Body of pancreas (tissue), 4 donors: Measurements from ENCODE around the gene ANP32A. TPM values are rescaled to one million over a fixed set of nuclear protein-coding genes. Genes with fewer than 3 reads are reported as not detected.

Experiments used
- ATAC-seq: fragments of 150-250 bp; one replicate; pipeline ENCODE4 v1.9.1; 2016
- DNase-seq, 4 donors: peaks; one replicate each; pipeline ENCODE4 v3.0.0-alpha.2; 2019
- H3K27ac ChIP-seq, 4 donors: fragments of 200-600 bp; sonication (generic); 1 replicate in 3 of 4; 2 replicates in 1 of 4; pipeline versions ENCODE4 v1.5.1 to v1.6.1; 2016 to 2019; ENCODE audit warnings: mild to moderate bottlenecking in 1 of 4, mixed read lengths in 1 of 4, moderate library complexity in 1 of 4
- H3K27me3 ChIP-seq, 2 donors: fragments of 200-600 bp; sonication (generic); one replicate each; pipeline ENCODE4 v1.6.0; 2016; ENCODE audit warnings: mild to moderate bottlenecking in 1 of 2
- H3K36me3 ChIP-seq, 2 donors: fragments of 200-600 bp; sonication (generic); replicated peaks in 1 of 2; 2 replicates each; pipeline ENCODE4 v1.5.1; 2016; ENCODE audit warnings: low read depth in 2 of 2; ENCODE audit not compliant: insufficient read depth in 1 of 2
- H3K4me1 ChIP-seq: fragments of 200-600 bp; sonication (generic); one replicate; pipeline ENCODE4 v1.6.0; 2016
- H3K4me3 ChIP-seq, 2 donors: fragments of 200-600 bp; sonication (generic); 1 replicate in 1 of 2; 2 replicates in 1 of 2; pipeline ENCODE4 v1.5.1; 2016 to 2019
- H3K9me3 ChIP-seq, 3 donors: fragments of 200-600 bp; sonication (generic); 1 replicate in 2 of 3; 2 replicates in 1 of 3; pipeline ENCODE4 v1.5.1; 2016
- CTCF ChIP-seq, 7 experiments: fragments of 450-650 bp in 4 of 7; fragments of 200-600 bp in 3 of 7; sonication (generic) in 3 of 7; IDR thresholded peaks; one replicate each; pipeline ENCODE4 v1.5.1; 2016 to 2019; ENCODE audit warnings: antibody characterized with exemption in 7 of 7
- POLR2A ChIP-seq, 3 donors: fragments of 450-650 bp; IDR thresholded peaks; one replicate each; pipeline ENCODE4 v1.6.1; 2016; ENCODE audit warnings: antibody characterized with exemption in 3 of 3, mild to moderate bottlenecking in 2 of 3
- WGBS, 2 donors: methylation state at CpG; one replicate each; pipeline ENCODE4 v1.1.5; 2017; 5-methylcytosine and 5-hydroxymethylcytosine counted together
- intact Hi-C: fragments of 100-400 bp; cut with DNase I; formaldehyde crosslinking; loops from one replicate; pipeline ENCODE4 v1.15.1; 2023
- total RNA-seq, 2 donors: library from RNA; depleted of rRNA; stranded (reverse); fragments of >200 nt; gene quantifications; one replicate each; pipeline ENCODE4 v1.1.0, GENCODE V29; 2016

Gene ANP32A
- total RNA-seq, 2 donors from 2014 or later = 27.7 to 37.4 TPM

GRCh38 chr15:68814596-68814995, 6.1 kb downstream of the ANP32A start:
- H3K4me1 ChIP-seq = peaks cover 29% of the 10 kb centered on the region
- H3K9me3 ChIP-seq = no peaks in the 10 kb centered on the region
- H3K4me3 ChIP-seq = no peak overlapping the region
- H3K27me3 ChIP-seq = no peaks in the 10 kb centered on the region
- WGBS, 2 donors = 87% methylated on average over 6 of the region's 6 CpGs
- H3K36me3 ChIP-seq = no peaks in the 10 kb centered on the region
- TF ChIP-seq POLR2A (IDR thresholded peaks at IDR 0.05) (no peak), CTCF (IDR thresholded peaks at IDR 0.05) (no peak)
- H3K27ac ChIP-seq = no peak overlapping the region
- intact Hi-C loops = no loop called here
- ATAC-seq (no peak), DNase-seq (no peak)

- H3K27ac ChIP-seq = peak overlapping the region in 2 of 4 donors; percentile 11 to 44
- peaks cover 29% of the 10 kb centered on the region for H3K4me1 ChIP-seq
- H3K4me3 ChIP-seq = no peak overlapping the region
- 23 to 28% methylated on average over 4 of the region's 4 CpGs for WGBS, 2 donors
- H3K36me3 ChIP-seq = no peaks in the 10 kb centered on the region
- TF ChIP-seq POLR2A (IDR thresholded peaks at IDR 0.05) = no peak
- TF ChIP-seq CTCF (IDR thresholded peaks at IDR 0.05) = no peak
- H3K27me3 ChIP-seq = no peaks in the 10 kb centered on the region
- DNase-seq (no peak), ATAC-seq (no peak)
- no peaks in the 10 kb centered on the region for H3K9me3 ChIP-seq
- intact Hi-C loops = no loop called here
These were observed 7.9 kb downstream of the ANP32A start for GRCh38 chr15:68812597-68813431.

GRCh38 chr15:68812069-68812468, 8.6 kb downstream of the ANP32A start:
- Histone ChIP-seq H3K27me3 (no peaks in the 10 kb centered on the region), H3K9me3 (no peaks in the 10 kb centered on the region), H3K4me3 (no peak overlapping the region), H3K36me3 (no peaks in the 10 kb centered on the region), H3K4me1 (peaks cover 35% of the 10 kb centered on the region), H3K27ac (no peak overlapping the region)
- TF ChIP-seq CTCF (IDR thresholded peaks at IDR 0.05) (no peak), POLR2A (IDR thresholded peaks at IDR 0.05) (no peak)
- intact Hi-C loops = no loop called here
- 81 to 90% methylated on average over 8 of the region's 8 CpGs for WGBS, 2 donors
- DNase-seq (no peak), ATAC-seq (no peak)

GRCh38 chr15:68809517-68809916, 11.2 kb downstream of the ANP32A start:
- no peaks in the 10 kb centered on the region for H3K36me3 ChIP-seq
- H3K27ac ChIP-seq = no peak overlapping the region
- DNase-seq (no peak), ATAC-seq (no peak)
- H3K9me3 ChIP-seq = no peaks in the 10 kb centered on the region
- 87 to 94% methylated on average over 9 of the region's 9 CpGs for WGBS, 2 donors
- TF ChIP-seq POLR2A (IDR thresholded peaks at IDR 0.05) (no peak), CTCF (IDR thresholded peaks at IDR 0.05) (no peak)
- H3K27me3 ChIP-seq = no peaks in the 10 kb centered on the region
- intact Hi-C loops = no loop called here
- peaks cover 28% of the 10 kb centered on the region for H3K4me1 ChIP-seq
- H3K4me3 ChIP-seq = no peak overlapping the region

- intact Hi-C loops = no loop called here
- Histone ChIP-seq H3K9me3 (no peaks in the 10 kb centered on the region), H3K36me3 (no peaks in the 10 kb centered on the region), H3K4me1 (peaks cover 28% of the 10 kb centered on the region), H3K27ac (no peak overlapping the region), H3K4me3 (no peak overlapping the region), H3K27me3 (no peaks in the 10 kb centered on the region)
- DNase-seq (no peak), ATAC-seq (no peak)
- TF ChIP-seq CTCF (IDR thresholded peaks at IDR 0.05) (no peak), POLR2A (IDR thresholded peaks at IDR 0.05) (no peak)
- 61 to 62% methylated on average over 5 of the region's 5 CpGs for WGBS, 2 donors
These were observed 11.9 kb downstream of the ANP32A start for GRCh38 chr15:68808770-68809169.
